ENCODE measurements around the gene RNF213.

Gene RNF213

DNA sequence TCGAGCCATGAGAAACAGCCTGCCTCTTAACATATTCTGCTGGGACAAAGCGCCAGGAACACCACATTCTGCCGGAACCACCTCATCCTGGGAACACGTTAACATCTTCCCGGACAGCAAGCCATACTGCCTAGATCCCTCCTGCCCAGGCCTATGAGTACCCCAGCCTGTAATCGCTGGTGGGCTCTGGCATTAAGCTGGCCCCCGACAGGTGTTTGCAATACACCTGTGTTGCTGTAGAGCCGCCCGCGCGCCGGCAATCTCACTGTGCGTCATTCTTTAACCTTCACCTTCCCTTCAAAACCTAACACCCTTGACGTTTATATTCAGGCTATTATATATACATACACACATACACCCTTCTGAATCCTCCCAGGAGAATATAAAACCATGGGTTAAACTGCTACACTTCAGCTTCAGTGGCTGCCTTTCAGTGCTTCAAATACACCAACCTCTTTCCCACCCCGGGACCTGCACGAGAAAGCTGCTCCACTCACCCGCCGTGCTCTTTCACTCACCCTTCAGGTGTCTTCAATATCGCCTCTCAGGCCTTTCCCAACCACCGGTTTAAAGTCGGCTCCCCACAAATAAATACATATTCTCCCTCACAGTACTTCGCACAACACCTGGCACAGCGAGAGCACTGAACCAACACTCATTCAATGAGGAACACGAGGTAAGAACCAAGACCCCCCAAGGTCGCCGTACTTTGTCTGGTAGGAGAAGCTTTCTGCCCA is 153.3 kb downstream of the RNF213 start:
- TF ChIP-seq, protein P1, sequence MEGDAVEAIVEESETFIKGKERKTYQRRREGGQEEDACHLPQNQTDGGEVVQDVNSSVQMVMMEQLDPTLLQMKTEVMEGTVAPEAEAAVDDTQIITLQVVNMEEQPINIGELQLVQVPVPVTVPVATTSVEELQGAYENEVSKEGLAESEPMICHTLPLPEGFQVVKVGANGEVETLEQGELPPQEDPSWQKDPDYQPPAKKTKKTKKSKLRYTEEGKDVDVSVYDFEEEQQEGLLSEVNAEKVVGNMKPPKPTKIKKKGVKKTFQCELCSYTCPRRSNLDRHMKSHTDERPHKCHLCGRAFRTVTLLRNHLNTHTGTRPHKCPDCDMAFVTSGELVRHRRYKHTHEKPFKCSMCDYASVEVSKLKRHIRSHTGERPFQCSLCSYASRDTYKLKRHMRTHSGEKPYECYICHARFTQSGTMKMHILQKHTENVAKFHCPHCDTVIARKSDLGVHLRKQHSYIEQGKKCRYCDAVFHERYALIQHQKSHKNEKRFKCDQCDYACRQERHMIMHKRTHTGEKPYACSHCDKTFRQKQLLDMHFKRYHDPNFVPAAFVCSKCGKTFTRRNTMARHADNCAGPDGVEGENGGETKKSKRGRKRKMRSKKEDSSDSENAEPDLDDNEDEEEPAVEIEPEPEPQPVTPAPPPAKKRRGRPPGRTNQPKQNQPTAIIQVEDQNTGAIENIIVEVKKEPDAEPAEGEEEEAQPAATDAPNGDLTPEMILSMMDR (IDR thresholded peaks at IDR 0.05) = no peak

DNA sequence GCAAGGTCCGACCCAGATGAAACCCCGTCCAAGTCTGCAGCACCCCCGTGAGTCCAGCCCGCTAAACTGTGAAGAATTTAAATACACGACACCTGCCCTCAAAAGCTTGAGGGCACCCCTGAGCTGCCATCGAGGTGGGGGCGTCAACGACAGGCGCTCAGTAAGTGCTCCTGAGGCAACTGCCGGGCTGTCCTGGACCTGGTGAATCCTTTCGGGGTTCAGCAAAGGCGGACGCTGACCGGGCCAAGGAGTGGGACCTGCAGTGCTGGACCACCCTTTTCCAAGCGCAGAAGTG is 153.8 kb downstream of the RNF213 start:
- TF ChIP-seq, protein P1 (IDR thresholded peaks at IDR 0.05) = no peak

- TF ChIP-seq, protein P1 (IDR thresholded peaks at IDR 0.05) = no peak
Observed at GRCh38 chr17:80414803-80415625, 154.4 kb downstream of the RNF213 start, which contains the start of gene ENDOV. ENDOV (plus strand) TSS chr17:80415167; CDS start chr17:80415195, 28 bp downstream.

GRCh38 chr17:80415626-80416137 is 155.0 kb downstream of the RNF213 start:
- TF ChIP-seq, protein P1 (IDR thresholded peaks at IDR 0.05) = no peak

DNA sequence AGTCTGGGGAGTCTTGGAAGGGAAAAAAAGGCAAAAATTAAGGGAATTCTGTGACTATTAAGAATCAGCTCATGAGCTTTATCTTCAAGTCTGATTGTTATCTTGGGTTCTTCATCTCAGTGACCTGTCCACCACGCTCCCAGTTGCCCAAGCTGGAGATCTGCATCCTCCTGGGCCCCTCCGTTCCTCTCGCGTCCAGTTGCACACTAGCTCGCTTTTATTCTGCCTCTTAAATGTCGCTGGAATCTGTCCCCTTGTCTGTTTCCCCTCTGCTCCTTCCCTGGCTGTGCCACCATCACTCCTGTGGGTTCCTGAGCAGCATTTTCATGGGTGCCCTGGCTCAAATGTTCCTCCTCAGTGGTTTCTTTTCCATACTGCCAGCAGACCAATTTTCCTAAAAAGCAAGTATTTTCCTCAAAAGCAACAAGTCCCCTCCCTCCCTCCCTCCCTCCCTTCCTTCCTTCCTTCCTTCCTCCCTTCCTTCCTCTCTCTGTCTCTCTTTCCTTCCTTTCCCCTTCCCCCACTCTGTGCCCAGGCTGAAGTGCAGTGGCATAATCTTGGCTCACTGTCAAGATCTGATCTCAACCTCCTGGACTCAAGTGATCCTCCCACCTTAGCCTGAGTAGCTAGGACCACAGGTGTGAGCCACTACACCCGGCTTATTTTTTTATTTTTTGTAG is 155.7 kb downstream of the RNF213 start:
- TF ChIP-seq, protein P1 (IDR thresholded peaks at IDR 0.05) = no peak

- TF ChIP-seq, protein P1 (IDR thresholded peaks at IDR 0.05) = no peak
Observed at GRCh38 chr17:80416940-80417293, 156.3 kb downstream of the RNF213 start.

DNA sequence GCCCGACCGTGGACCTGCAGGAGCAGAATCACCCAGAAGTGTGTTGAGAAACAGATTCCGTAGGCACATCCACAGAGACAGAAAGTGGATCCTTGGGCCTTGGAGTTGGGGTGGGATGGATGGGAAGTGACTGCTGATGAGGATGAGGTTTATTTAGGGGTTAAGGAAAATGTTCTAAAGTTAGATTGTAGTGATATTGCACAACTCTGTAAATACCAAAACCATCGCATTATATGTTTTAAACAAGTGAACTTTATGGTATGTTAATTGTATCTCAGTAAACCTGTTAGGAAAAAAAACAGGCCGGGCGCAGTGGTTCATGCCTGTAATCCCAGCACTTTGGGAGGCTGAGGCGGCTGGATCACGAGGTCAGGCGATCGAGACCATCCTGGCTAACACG is 157.9 kb downstream of the RNF213 start:
- TF ChIP-seq, protein P1 (IDR thresholded peaks at IDR 0.05) = no peak
